GM19193 (cell line): ENCODE results near the gene BCL6B.

Experiments used
- POLR2A ChIP-seq: IDR thresholded peaks from 4 replicates; pipeline ENCODE4 v1.6.1; 2011; ENCODE audit not compliant: insufficient read depth, insufficient read length; ENCODE audit errors: extremely low read depth

Gene BCL6B

GRCh38 chr17:7019839-7020519 is 2.9 kb upstream of the BCL6B start:
- no peak for TF ChIP-seq POLR2A

- no peak for TF ChIP-seq POLR2A
Observed at GRCh38 chr17:7020894-7021664, 1.8 kb upstream of the BCL6B start.

- peak; percentile 37 for TF ChIP-seq POLR2A
Observed at GRCh38 chr17:7021993-7022778, 664 bp upstream of the BCL6B start.

- TF ChIP-seq POLR2A = peak; percentile 36
Observed at GRCh38 chr17:7023576-7024401, 939 bp downstream of the BCL6B start.

- TF ChIP-seq POLR2A = no peak
Observed at GRCh38 chr17:7024402-7024785, 1.5 kb downstream of the BCL6B start.

GRCh38 chr17:7025245-7025644 is 2.4 kb downstream of the BCL6B start:
- TF ChIP-seq POLR2A = no peak

- no peak for TF ChIP-seq POLR2A
Observed at GRCh38 chr17:7026471-7027115, 3.7 kb downstream of the BCL6B start.

GRCh38 chr17:7027335-7027734 is 4.5 kb downstream of the BCL6B start:
- no peak for TF ChIP-seq POLR2A

GRCh38 chr17:7029096-7029495 is 6.2 kb downstream of the BCL6B start:
- TF ChIP-seq POLR2A = no peak

- peak; percentile 34 for TF ChIP-seq POLR2A
Observed at GRCh38 chr17:7029659-7030058, 6.8 kb downstream of the BCL6B start.

GRCh38 chr17:7034955-7035590 is 12.2 kb downstream of the BCL6B start:
- TF ChIP-seq POLR2A = no peak

GRCh38 chr17:7035591-7036368 is 12.9 kb downstream of the BCL6B start, which contains the start of gene SLC16A13:
TSS of gene SLC16A13 (plus strand) at chr17:7036015. CDS start at chr17:7036383, 368 bp downstream.
- peak; percentile 94 for TF ChIP-seq POLR2A
